HG03571 (cell line): ENCODE measurements around the gene MDN1.
A peak's percentile ranks its signal among the peaks of the same experiment; 100 is the strongest.
"Not testable (repeated sequence)": the region's sequence is repeated elsewhere in the genome, so short reads cannot be mapped to it uniquely, and the experiment has no call there.

ENCODE experiments used
- ATAC-seq: cut with Tn5 transposase; IDR thresholded peaks from one replicate; pipeline ENCODE4 v1.9.1; 2021; ENCODE audit not compliant: unreplicated experiment

Gene MDN1, protein sequence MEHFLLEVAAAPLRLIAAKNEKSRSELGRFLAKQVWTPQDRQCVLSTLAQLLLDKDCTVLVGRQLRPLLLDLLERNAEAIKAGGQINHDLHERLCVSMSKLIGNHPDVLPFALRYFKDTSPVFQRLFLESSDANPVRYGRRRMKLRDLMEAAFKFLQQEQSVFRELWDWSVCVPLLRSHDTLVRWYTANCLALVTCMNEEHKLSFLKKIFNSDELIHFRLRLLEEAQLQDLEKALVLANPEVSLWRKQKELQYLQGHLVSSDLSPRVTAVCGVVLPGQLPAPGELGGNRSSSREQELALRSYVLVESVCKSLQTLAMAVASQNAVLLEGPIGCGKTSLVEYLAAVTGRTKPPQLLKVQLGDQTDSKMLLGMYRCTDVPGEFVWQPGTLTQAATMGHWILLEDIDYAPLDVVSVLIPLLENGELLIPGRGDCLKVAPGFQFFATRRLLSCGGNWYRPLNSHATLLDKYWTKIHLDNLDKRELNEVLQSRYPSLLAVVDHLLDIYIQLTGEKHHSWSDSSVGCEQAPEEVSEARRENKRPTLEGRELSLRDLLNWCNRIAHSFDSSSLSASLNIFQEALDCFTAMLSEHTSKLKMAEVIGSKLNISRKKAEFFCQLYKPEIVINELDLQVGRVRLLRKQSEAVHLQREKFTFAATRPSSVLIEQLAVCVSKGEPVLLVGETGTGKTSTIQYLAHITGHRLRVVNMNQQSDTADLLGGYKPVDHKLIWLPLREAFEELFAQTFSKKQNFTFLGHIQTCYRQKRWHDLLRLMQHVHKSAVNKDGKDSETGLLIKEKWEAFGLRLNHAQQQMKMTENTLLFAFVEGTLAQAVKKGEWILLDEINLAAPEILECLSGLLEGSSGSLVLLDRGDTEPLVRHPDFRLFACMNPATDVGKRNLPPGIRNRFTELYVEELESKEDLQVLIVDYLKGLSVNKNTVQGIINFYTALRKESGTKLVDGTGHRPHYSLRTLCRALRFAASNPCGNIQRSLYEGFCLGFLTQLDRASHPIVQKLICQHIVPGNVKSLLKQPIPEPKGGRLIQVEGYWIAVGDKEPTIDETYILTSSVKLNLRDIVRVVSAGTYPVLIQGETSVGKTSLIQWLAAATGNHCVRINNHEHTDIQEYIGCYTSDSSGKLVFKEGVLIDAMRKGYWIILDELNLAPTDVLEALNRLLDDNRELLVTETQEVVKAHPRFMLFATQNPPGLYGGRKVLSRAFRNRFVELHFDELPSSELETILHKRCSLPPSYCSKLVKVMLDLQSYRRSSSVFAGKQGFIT (N-terminal part only)

DNA sequence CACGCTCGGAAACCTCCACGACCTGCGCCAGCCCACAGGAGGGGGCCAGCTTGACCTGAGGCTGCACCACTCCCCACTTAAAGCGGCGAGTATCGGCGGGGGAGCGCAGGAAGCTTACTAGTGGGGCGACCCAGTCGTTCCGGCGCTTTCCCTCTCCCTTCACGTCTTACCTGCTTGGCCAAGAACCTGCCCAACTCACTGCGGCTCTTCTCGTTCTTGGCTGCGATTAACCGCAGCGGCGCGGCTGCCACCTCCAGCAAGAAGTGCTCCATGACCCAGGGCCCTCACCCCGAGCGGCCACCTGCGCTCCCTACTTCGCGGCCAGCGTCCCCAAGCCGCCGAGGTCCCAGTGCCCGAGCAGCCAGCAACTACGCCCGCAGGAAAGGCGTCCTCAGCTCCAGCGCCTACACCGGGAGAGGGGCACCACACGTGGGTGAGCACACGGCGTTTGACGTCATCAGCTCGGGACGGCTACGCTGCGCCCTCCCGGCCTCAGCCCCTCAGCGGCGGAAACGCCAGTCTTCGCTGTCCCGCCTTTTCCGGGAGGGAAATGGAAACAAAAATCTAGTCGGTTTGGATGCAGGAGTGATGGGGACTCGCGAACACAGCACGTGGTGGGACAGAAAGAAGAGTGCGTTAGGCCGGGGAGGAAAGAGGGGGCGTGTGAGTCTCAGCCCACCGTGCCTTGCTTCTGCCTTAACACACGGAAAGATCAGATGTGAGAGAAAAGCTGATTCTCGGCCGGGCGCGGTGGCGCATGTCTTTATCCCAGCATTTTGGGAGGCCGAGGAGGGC, at the start of gene MDN1:
Gene MDN1 (minus strand): TSS at position 459 of the 795 bp plus-strand sequence. CDS start 187 bp downstream, at position 272.
- ATAC-seq = peak; percentile 97

DNA sequence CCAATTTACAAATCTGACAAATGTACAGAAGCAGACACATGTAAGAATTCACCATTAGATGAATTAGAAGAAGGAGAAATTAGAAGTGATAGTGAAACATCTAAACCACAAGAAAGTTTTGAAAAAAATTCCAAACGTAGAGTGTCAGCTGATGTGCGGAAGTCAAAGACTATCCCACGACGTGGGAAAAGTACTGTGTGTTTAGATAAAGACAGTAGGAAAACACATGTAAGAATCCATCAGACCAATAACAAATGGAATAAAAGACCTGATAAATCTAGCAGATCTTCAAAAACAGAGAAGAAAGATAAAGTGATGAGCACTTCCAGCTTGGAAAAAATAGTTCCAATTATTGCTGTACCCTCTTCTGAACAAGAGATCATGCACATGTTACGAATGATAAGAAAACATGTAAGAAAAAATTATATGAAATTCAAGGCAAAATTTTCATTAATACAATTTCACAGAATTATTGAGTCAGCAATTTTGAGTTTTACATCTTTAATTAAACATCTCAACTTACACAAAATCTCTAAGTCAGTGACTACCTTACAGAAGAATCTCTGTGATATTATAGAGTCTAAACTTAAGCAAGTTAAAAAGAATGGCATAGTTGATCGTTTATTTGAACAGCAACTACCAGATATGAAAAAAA, 46.6 kb upstream of the MDN1 start:
- ATAC-seq = no peak

DNA sequence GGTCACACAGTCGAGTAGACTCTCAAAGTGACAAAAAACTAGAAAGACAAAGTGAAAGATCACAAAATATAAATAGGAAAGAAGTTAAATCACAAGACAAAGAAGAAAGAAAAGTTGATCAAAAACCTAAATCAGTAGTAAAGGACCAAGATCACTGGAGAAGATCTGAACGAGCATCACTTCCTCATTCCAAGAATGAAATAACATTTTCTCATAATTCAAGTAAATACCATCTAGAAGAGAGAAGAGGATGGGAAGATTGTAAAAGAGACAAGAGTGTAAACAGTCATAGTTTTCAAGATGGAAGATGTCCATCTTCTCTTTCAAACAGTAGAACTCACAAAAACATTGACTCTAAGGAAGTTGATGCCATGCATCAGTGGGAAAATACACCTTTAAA, 43.1 kb upstream of the MDN1 start:
- ATAC-seq = peak; percentile 9

DNA sequence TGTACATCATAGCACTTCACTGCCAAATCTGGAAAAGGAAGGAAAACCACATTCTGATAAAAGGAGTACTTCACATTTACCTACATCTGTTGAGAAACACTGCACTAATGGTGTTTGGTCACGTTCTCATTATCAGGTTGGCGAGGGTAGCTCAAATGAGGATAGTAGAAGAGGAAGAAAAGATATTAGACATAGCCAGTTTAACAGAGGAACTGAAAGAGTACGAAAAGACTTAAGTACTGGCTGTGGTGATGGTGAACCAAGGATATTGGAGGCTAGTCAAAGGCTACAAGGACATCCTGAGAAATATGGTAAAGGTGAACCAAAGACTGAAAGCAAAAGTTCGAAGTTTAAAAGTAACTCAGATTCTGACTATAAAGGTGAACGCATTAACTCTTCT, 42.7 kb upstream of the MDN1 start:
- ATAC-seq = peak; percentile 53

DNA sequence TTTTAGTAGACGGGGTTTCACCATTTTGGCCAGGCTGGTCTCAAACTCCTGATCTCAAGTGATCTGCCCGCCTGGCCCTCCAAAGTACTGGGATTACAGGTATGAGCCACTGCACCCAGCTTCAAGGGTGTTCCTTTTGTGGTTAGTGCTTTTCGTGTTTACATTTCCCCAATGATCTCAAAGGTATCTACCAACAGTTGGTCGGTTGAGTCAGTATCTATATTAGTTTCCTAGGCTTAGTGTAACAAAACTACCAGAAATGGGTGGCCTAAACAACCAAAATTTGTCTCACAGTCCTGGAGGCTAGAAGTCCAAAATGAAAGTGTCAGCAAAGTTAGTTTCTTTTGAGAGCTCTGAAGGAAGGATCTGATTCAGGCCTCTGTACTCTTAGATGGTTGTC, 40.1 kb upstream of the MDN1 start:
- no peak for ATAC-seq

DNA sequence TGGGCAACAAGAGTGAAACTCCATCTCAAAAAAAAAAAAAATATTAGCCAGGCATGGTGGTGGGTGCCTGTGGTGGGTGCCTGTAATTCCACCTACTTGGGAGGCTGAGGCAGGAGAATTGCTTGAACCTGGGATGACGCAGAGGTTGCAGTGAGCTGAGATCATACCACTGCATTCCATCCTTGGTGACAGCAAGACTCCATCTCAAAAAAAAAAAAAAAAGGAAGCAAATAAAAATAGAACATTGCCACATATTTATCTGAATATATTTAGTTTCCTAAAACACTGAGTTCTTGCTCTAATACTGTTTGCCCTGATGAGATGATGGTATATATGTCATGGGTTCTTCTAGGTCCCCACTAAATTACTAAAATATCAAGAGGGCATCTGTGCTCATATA, 38.4 kb upstream of the MDN1 start:
- ATAC-seq = no peak

DNA sequence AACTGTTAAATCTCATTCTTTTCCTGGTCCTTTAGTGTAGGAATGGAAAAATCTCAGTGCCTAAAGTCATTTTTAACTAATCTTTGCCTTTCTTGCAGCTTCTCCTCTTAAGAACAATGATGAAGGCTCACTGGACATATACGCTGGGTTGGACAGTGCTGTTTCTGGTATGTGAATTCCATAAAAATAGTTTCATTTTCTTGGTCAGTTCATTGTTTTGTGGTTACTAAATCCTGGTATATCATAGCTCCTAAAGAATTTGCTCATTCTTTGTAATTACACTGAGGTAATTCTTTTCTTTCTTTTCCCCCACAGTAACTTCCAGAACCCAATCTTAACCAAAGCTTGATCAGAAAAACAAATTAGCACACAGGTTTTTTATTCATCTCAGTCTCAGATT, 33.5 kb upstream of the MDN1 start:
- ATAC-seq = no peak

DNA sequence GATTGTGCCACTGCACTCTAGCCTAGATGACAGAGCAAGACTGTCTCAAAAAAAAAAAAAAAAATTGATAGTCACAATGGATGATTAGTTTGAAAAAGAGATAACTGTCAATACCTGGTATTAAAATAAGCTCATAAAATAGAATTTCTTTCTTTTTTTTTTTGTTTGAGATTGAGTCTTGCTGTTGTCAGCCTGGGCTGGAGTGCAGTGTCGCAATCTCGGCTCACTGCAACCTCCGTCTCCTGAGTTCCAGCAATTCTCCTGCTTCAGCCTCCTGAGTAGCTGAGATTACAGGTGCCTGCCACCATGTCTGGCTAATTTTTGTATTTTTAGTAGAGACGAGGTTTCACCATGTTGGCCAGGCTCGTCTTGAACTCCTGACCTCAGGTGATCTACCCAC, 27.9 kb upstream of the MDN1 start:
- ATAC-seq = not testable (repeated sequence)

DNA sequence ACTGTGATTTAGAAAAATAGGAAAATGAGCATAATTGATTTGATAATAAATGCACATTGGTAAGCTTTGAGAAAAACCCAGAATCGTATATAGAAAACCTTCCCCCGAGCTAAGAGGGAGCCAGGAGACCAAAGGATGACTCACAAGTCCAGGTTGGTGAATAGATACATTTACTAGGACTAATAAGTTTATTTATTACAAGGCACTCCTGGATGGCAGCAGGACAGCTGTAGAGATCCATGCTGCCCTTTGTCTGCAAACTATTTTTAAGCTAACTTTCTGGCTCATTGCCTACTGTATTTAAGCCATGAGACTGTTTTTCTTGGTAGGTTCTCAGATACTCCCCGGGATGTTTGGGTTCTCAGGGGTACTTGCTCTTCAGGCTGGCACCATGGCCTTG, 23.5 kb upstream of the MDN1 start:
- ATAC-seq = no peak

DNA sequence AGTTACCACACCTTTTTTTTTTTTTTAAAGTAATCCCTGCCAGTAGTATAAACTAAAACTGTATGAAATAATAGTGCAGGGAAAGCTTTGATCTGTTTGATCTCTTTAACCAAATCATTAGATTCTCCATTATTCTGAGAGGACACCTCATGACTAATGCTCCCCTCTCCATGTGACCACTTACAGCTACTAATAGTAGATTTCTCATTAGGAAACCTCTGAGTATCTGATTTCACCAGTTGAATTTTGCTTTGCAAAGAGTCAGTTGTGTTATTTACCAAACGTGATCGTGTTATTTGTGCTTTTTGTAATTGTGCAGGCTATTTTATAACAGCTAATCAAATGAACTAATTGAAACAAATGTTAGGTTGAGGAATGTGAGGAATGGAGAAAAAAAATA, 22.6 kb upstream of the MDN1 start:
- ATAC-seq = no peak

DNA sequence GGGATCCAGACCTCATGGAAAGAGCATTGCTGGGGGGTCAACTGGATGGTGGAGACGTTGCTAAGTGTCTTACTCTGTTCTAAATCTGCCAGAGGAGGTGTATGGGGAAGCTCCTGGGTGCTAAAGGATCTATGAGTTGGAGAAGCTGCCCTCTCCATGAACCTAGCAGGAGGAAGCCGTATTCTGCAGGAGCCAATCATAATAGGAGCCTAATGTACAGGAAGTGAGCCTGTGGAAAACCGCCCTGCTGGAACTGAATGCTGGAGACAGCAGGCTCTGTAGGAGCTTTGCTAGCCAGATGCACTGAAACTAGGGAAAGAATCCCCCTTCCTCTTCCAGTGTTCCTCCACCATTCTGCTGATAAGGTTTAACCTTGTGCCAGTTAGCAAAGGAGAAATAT, 20.9 kb upstream of the MDN1 start:
- ATAC-seq = no peak

DNA sequence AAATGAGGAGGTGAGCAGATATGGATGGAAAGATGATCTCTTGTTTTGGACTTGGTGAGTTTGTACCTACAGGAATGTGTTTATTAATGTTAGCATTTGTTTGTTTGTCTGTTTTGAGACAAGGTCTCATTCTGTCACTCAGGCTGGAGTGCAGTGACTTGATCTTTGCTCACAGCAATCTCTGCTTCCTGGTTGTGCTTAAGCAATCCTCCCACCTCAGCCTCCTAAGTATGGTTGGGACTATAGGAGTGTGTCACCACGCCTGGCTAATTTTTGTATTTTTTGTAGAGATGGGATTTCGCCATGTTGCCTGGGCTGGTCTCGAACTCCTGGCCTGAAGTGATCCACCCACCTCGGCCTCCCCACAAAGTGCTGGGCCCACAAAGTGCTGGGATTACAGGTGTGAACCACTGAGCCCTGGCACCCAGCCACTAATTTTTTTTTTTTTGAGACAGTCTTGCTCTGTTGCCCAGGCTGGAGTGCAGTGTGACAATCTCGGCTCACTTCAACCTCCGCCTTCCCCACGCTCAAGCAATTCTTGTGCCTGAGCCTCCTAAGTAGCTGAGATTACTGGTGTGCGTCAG, 17.1 kb upstream of the MDN1 start:
- ATAC-seq = no peak

DNA sequence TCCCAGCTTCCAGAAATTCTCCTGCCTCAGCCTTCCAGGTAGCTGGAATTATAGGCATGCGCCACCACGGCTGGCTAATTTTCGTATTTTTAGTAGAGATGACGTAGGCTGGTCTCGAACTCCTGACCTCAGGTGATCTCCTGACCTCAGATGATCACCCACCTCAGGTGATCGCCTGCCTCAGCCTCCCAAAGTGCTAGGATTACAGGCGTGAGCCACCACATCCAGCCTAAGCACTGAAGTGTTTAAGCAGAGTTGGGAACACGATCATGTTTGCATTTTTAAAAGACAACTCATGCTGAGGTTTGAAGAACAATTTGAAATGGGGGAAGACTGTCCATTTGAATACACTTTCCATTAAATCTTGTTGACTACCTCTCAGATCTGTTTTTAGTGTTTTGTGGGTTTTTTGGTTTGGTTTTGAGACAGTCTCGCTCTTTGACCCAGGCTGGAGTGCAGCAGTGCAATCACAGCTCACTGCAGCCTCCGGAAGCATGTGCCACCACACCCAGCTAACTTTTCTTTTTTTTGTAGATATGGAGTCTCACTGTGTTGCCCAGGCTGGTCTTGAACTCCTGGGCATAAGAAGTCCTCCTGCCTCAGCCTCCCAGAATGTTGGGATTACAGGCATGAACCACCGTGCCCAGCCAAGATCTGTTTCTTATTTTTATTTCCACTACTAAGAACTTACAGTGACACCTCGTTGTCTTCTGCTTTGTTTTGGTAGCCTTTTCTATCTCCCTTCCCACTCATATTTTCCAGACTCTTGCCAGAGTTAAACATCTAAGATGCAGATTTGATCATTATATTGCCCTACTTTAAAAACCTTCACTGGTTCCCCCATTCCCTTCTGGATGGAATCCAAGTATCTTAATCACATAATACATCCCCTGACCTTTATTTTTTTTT, 15.5 kb upstream of the MDN1 start:
- peak; percentile 94 for ATAC-seq

DNA sequence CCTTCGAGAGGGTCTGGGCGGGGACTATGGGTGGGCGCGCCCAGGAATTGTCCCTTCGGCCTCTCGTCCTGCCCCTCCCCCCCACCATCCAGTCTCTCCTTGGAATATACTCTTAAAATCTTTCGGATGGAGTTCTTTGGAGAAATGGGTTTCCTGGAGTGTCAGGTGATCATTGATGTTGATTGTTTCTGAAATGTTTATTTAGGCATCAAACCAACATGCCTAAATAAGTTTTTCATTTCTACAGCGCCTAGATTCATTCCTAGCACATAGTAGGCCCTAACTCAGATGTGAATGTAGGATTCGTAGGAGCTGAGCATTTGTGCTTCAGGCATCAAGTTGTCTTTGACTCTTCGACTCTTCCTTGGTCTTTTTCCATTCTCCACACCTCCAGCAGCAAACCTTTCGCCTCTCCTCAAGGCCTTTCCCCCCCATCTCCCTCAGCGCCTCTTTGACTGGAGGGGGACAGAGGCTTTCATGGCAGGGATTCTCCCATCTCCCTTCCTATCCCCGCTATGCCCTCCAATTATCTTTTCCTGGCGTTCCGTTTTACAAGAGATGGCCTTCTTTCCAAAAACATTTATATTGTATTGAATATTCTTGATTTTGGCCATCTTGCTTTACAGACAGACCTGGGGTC, 10.7 kb upstream of the MDN1 start:
- ATAC-seq = no peak

DNA sequence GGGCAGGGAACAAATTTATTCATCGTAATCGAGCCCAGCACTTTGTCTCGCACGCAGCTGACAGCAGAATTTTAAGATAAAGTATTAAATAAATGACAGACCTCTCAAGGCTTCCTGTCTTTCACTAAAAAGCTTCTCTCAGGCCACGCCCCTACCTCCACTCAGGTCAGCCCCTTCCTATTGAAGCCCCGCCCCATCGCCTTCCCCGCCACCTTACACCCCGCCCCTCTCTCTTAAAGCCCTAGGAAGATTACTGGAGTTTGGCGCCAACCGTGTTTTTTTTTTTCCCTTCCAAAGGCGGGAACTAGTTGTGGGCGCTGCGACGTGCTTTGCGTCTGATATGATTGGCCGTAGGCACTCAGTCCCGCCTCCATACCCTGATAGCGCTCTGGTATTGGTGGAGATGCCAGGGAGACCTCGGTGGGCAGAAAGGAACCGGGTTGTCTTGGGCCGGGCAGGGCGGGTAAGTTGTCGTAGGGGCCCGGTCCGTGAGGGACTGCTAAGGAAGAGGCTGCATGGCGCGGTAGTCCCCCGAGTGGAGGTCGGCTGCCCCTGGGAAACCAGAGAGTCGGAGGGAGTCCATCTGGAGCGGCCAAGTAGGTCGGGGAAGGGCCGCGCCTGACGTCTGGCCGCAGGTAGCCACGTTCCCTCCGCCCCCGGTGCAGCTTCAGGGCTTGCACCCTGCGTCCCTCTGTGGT, 10.0 kb upstream of the MDN1 start, which contains the start of gene CASP8AP2:
Gene CASP8AP2 (plus strand): TSS at position 409 of the 698 bp plus-strand sequence.
- ATAC-seq = peak; percentile 96

DNA sequence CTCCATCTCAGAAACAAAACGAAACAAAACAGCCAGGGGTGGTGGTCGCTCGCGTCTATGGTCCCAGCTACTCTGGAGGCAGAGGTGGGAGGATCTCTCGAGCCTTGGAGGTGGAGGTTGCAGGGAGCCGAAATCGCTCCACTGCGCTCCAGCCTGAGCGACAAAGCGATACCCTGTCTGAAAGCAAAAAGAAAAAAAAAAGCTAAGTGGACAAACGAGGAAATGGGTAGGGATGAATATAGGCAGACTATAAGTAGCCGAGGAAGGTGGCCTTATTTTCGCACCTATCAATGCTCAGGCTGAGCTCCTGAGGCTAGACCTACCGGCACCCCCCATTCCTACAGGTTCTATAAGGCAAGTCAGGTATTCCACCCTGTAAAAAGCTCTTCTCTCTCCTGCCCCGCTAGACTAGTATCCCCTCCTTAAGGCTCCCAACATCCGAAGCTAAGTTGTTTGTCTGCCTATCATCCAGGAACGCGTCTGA, 9.4 kb upstream of the MDN1 start:
- ATAC-seq = peak; percentile 31

DNA sequence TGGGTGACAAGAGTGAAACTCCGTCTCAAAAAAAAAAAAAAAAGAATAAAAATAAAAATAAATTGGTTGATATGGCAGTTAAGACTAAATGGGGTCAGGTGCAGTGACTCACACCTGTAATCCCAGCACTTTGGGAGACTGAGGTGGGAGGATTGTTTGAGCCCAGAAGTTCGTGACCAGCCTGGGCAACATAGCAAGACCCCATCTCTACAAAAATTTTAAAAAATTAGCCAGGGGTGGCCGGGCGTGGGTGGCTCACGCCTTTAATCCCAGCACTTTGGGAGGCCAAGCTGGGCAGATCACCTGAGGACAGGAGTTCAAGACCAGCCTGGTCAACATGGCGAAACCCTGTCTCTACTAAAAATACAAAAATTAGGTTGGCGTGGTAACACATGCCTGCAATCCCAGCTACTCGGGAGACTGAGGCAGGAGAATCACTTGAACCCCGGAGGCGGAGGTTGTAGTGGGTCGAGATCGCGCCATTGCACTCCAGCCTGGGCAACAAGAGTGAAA, 8.9 kb upstream of the MDN1 start:
- not testable (repeated sequence) for ATAC-seq
